HL-60 (cell line): ENCODE results near the gene NHERF2.

Experiments used
- DNase-seq, 2 experiments: peaks; one replicate each; pipeline ENCODE4 v3.0.0-alpha.2; 2010 to 2020; ENCODE audit warnings: low read depth in 1 of 2, low spot score in 1 of 2
- H3K27ac ChIP-seq: fragments of 250-450 bp; sonication (Bioruptor Pico); replicated peaks from 2 replicates; pipeline ENCODE4 v1.5.1; 2020; ENCODE audit warnings: mild to moderate bottlenecking, moderate library complexity
- H3K27me3 ChIP-seq: fragments of 250-450 bp; sonication (Bioruptor Pico); 2 replicates; pipeline ENCODE4 v1.5.1; 2021; ENCODE audit warnings: mild to moderate bottlenecking, moderate library complexity; ENCODE audit not compliant: insufficient read depth, poor library complexity, severe bottlenecking
- H3K4me3 ChIP-seq: replicated peaks from 2 replicates; pipeline ENCODE4 v1.5.1; 2011; ENCODE audit warnings: mild to moderate bottlenecking, control low read depth, low read length; ENCODE audit not compliant: insufficient read depth
- GABPA ChIP-seq: IDR thresholded peaks from 2 replicates; pipeline ENCODE4 v1.6.1; 2012; ENCODE audit warnings: low read depth
- POLR2AphosphoS5 ChIP-seq: IDR thresholded peaks from 2 replicates; pipeline ENCODE4 v1.6.1; 2012; ENCODE audit warnings: low read depth
- REST ChIP-seq: IDR thresholded peaks from 2 replicates; pipeline ENCODE4 v1.6.1; 2012; ENCODE audit warnings: low read depth; ENCODE audit not compliant: insufficient replicate concordance
- SPI1 ChIP-seq: IDR thresholded peaks from 2 replicates; pipeline ENCODE4 v1.6.1; 2012; ENCODE audit warnings: low read depth, mild to moderate bottlenecking, borderline replicate concordance
- TF ChIP-seq, protein P1 (sequence below): IDR thresholded peaks from one replicate; pipeline ENCODE4 v1.5.1; 2011; ENCODE audit warnings: low read length, control low read depth, inconsistent platforms; ENCODE audit not compliant: insufficient read depth

Gene NHERF2

GRCh38 chr16:2005646-2006045 lies 21.1 kb upstream of the NHERF2 start:
- Histone ChIP-seq H3K27me3 (no peaks in the 10 kb centered on the region), H3K4me3 (no peak overlapping the region), H3K27ac (no peak overlapping the region)
- DNase-seq, result no peak
- TF ChIP-seq POLR2AphosphoS5 (no peak), GABPA (no peak), REST (no peak), SPI1 (no peak)
- TF ChIP-seq, protein P1, sequence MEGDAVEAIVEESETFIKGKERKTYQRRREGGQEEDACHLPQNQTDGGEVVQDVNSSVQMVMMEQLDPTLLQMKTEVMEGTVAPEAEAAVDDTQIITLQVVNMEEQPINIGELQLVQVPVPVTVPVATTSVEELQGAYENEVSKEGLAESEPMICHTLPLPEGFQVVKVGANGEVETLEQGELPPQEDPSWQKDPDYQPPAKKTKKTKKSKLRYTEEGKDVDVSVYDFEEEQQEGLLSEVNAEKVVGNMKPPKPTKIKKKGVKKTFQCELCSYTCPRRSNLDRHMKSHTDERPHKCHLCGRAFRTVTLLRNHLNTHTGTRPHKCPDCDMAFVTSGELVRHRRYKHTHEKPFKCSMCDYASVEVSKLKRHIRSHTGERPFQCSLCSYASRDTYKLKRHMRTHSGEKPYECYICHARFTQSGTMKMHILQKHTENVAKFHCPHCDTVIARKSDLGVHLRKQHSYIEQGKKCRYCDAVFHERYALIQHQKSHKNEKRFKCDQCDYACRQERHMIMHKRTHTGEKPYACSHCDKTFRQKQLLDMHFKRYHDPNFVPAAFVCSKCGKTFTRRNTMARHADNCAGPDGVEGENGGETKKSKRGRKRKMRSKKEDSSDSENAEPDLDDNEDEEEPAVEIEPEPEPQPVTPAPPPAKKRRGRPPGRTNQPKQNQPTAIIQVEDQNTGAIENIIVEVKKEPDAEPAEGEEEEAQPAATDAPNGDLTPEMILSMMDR, result no peak

DNA sequence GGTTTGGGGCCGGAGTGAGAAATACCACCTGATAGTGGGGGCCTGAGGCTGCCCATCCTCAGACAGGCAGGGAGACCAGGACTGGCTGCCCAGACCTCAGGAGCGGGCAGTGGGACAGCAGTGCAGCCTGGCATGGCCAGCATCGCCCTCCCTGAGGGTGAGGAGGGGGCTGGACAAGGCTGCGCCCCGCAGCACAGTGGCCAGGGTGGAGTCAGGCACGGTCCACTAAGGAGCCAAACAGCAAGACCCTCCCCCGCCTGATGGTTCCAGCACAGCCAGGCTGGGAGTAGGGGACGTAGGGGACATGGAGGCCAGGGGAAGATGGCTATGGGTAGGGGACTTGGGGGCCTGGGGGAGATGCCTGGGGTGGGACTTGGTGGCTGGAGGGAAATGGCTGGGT lies 20.4 kb upstream of the NHERF2 start:
- Histone ChIP-seq H3K4me3 (no peak overlapping the region), H3K27me3 (no peaks in the 10 kb centered on the region), H3K27ac (no peak overlapping the region)
- DNase-seq, result no peak
- TF ChIP-seq SPI1 (no peak), POLR2AphosphoS5 (no peak), GABPA (no peak), REST (no peak)
- TF ChIP-seq, protein P1, result no peak

- peak overlapping the region; percentile 64 for H3K27ac ChIP-seq
- H3K27me3 ChIP-seq, result no peaks in the 10 kb centered on the region
- H3K4me3 ChIP-seq, result peak overlapping the region; percentile 63
- DNase-seq, result no peak
- no peak for TF ChIP-seq SPI1
- TF ChIP-seq, protein P1, result no peak
- TF ChIP-seq REST, result no peak
- TF ChIP-seq GABPA, result no peak
- TF ChIP-seq POLR2AphosphoS5, result no peak
Observed at GRCh38 chr16:2007081-2007836, 19.4 kb upstream of the NHERF2 start.
